Measurements from ENCODE around the gene FUT4. TPM values are rescaled to one million over a fixed set of nuclear protein-coding genes. Genes with fewer than 3 reads are reported as not detected.
"Not testable (repeated sequence)": the region's sequence is repeated elsewhere in the genome, so short reads cannot be mapped to it uniquely, and the experiment has no call there.

Gene FUT4
- total RNA-seq, 1 experiment from 2014 or later = 7.7 TPM

- DNase-seq (ENCODE audit: low spot score) (no peak), ATAC-seq (no peak)
- no peak overlapping the region for H3K4me3 Mint-ChIP-seq
- H3K36me3 Mint-ChIP-seq = no peaks in the 10 kb centered on the region
- H3K4me1 Mint-ChIP-seq = 0 out of 2 replicates have a peak, but pooled peaks cover 2% of the 10 kb centered on the region
- H3K9me3 Mint-ChIP-seq = 0 out of 2 replicates have a peak, but pooled peaks cover 5% of the 10 kb centered on the region
- no peak overlapping the region for H3K27ac Mint-ChIP-seq
- TF ChIP-seq ZNF263 (CRISPR knock-in tag; IDR thresholded peaks at IDR 0.05; ENCODE audit: low read depth) = no peak
- TF ChIP-seq SOX15 (CRISPR knock-in tag; IDR thresholded peaks at IDR 0.05) = no peak
- no peak for TF ChIP-seq SMAD3 (CRISPR knock-in tag; IDR thresholded peaks at IDR 0.05; ENCODE audit: borderline replicate concordance)
- TF ChIP-seq JUN (CRISPR knock-in tag; IDR thresholded peaks at IDR 0.05) = no peak
- no peak for TF ChIP-seq ZNF281 (CRISPR knock-in tag; IDR thresholded peaks at IDR 0.05)
- no peak for TF ChIP-seq ZNF317 (CRISPR knock-in tag; IDR thresholded peaks at IDR 0.05; ENCODE audit: borderline replicate concordance, low read depth)
- no peak for TF ChIP-seq ZNF396 (CRISPR knock-in tag; IDR thresholded peaks at IDR 0.05; ENCODE audit: borderline replicate concordance)
- no peak for TF ChIP-seq ERG (CRISPR knock-in tag; IDR thresholded peaks at IDR 0.05)
- no peak for TF ChIP-seq ZNF138 (CRISPR knock-in tag; conservative IDR thresholded peaks at IDR 0.05)
- TF ChIP-seq ZNF232 (CRISPR knock-in tag; IDR thresholded peaks at IDR 0.05) = no peak
- no peak for TF ChIP-seq ZNF532 (CRISPR knock-in tag; IDR thresholded peaks at IDR 0.05; ENCODE audit: borderline replicate concordance)
- TF ChIP-seq NR1H2 (CRISPR knock-in tag; IDR thresholded peaks at IDR 0.05) = no peak
- no peak for TF ChIP-seq RORB (CRISPR knock-in tag; IDR thresholded peaks at IDR 0.05)
- no peak for TF ChIP-seq ATF6 (CRISPR knock-in tag; IDR thresholded peaks at IDR 0.05)
- ChIA-PET CTCF (no interaction called here), POLR2A (no interaction called here)
- peaks cover 2% of the 10 kb centered on the region; the same call in 1 of the 2 replicates for H3K27me3 Mint-ChIP-seq (ENCODE audit: low read depth)
These were observed 25.0 kb downstream of the FUT4 start for GRCh38 chr11:94568717-94569116.

GRCh38 chr11:94572975-94573374 is 29.3 kb downstream of the FUT4 start:
- DNase-seq (ENCODE audit: low spot score); ATAC-seq; H3K36me3 Mint-ChIP-seq; H3K9me3 Mint-ChIP-seq; CTCF ChIA-PET; H3K4me1 Mint-ChIP-seq; H3K4me3 Mint-ChIP-seq; POLR2A ChIA-PET; H3K27ac Mint-ChIP-seq: not testable (repeated sequence)
- H3K27me3 Mint-ChIP-seq (ENCODE audit: low read depth) = peaks cover 32% of the 10 kb centered on the region

All from WTC11 (cell line).